ENCODE data around the gene KIFC3.
A peak's percentile ranks its signal among the peaks of the same experiment; 100 is the strongest.
"Not testable (repeated sequence)": the region's sequence is repeated elsewhere in the genome, so short reads cannot be mapped to it uniquely, and the experiment has no call there.

Gene KIFC3

GRCh38 chr16:57786632-57787518, 15.4 kb downstream of the KIFC3 start:
- DNase-seq (ENCODE audit: low spot score), result no peak

GRCh38 chr16:57785924-57786323, 16.4 kb downstream of the KIFC3 start:
- no peak for DNase-seq (ENCODE audit: low spot score)

GRCh38 chr16:57785385-57785784, 16.9 kb downstream of the KIFC3 start:
- DNase-seq (ENCODE audit: low spot score), result no peak

- no peak for DNase-seq (ENCODE audit: low spot score)
These were observed 18.0 kb downstream of the KIFC3 start for GRCh38 chr16:57784334-57784733.

- DNase-seq (ENCODE audit: low spot score), result no peak
These were observed 18.4 kb downstream of the KIFC3 start for GRCh38 chr16:57783883-57784282.

GRCh38 chr16:57783116-57783515, 19.2 kb downstream of the KIFC3 start:
- no peak for DNase-seq (ENCODE audit: low spot score)

GRCh38 chr16:57782607-57783055, 19.7 kb downstream of the KIFC3 start:
- DNase-seq (ENCODE audit: low spot score), result not testable (repeated sequence)

- DNase-seq (ENCODE audit: low spot score), result peak; percentile 31
These were observed 20.3 kb downstream of the KIFC3 start for GRCh38 chr16:57781741-57782606.

- no peak for DNase-seq (ENCODE audit: low spot score)
These were observed 20.9 kb downstream of the KIFC3 start for GRCh38 chr16:57781349-57781740.

GRCh38 chr16:57779836-57780235, 22.5 kb downstream of the KIFC3 start:
- not testable (repeated sequence) for DNase-seq (ENCODE audit: low spot score)

- DNase-seq (ENCODE audit: low spot score), result no peak
These were observed 23.6 kb downstream of the KIFC3 start for GRCh38 chr16:57778658-57779057.

- no peak for DNase-seq (ENCODE audit: low spot score)
These were observed 26.4 kb downstream of the KIFC3 start for GRCh38 chr16:57775661-57776469.

- DNase-seq (ENCODE audit: low spot score), result no peak
These were observed 27.5 kb downstream of the KIFC3 start for GRCh38 chr16:57774705-57775285.

GRCh38 chr16:57773655-57774295, 28.5 kb downstream of the KIFC3 start:
- no peak for DNase-seq (ENCODE audit: low spot score)

GRCh38 chr16:57773019-57773418, 29.3 kb downstream of the KIFC3 start:
- no peak for DNase-seq (ENCODE audit: low spot score)

GRCh38 chr16:57771141-57771785, 31.0 kb downstream of the KIFC3 start:
- no peak for DNase-seq (ENCODE audit: low spot score)

- no peak for DNase-seq (ENCODE audit: low spot score)
These were observed 31.9 kb downstream of the KIFC3 start for GRCh38 chr16:57770361-57770760.

- no peak for DNase-seq (ENCODE audit: low spot score)
These were observed 32.6 kb downstream of the KIFC3 start for GRCh38 chr16:57769541-57770145.

- DNase-seq (ENCODE audit: low spot score), result no peak
These were observed 35.5 kb downstream of the KIFC3 start for GRCh38 chr16:57766714-57767348.
